Pulmonary artery endothelial cell (primary cell): ENCODE data around the gene SHISA4. TPM values are rescaled to one million over a fixed set of nuclear protein-coding genes. Genes with fewer than 3 reads are reported as not detected.
A peak's percentile ranks its signal among the peaks of the same experiment; 100 is the strongest.
"Not testable (repeated sequence)": the region's sequence is repeated elsewhere in the genome, so short reads cannot be mapped to it uniquely, and the experiment has no call there.

Experiments
- DNase-seq: peaks from one replicate; pipeline ENCODE4 v3.0.0-alpha.2; 2011; ENCODE audit warnings: low read depth, low spot score
- total RNA-seq: library from RNA; depleted of rRNA; stranded (reverse); fragments of >200 nt; gene quantifications from 2 replicates; pipeline ENCODE4 v1.2.3, GENCODE V29; 2014

The SHISA4 gene
- total RNA-seq, 1 donor from 2014 or later: 10.1 TPM

GRCh38 chr1:201925981-201926645 is 37.4 kb downstream of the SHISA4 start:
- DNase-seq: no peak

- DNase-seq: no peak
These were observed 39.6 kb downstream of the SHISA4 start for GRCh38 chr1:201928266-201928665.

GRCh38 chr1:201930137-201930536 is 41.4 kb downstream of the SHISA4 start:
- no peak for DNase-seq

GRCh38 chr1:201930803-201931202 is 42.1 kb downstream of the SHISA4 start:
- DNase-seq: no peak

GRCh38 chr1:201933840-201934430 is 45.2 kb downstream of the SHISA4 start:
- no peak for DNase-seq

- peak; percentile 56 for DNase-seq
These were observed 49.0 kb downstream of the SHISA4 start for GRCh38 chr1:201937624-201938213.

- no peak for DNase-seq
These were observed 49.8 kb downstream of the SHISA4 start for GRCh38 chr1:201938440-201939035.

GRCh38 chr1:201939148-201939547 is 50.5 kb downstream of the SHISA4 start:
- DNase-seq: no peak

- no peak for DNase-seq
These were observed 50.9 kb downstream of the SHISA4 start for GRCh38 chr1:201939574-201939973.

GRCh38 chr1:201940316-201940715 is 51.6 kb downstream of the SHISA4 start:
- DNase-seq: not testable (repeated sequence)

- no peak for DNase-seq
These were observed 52.9 kb downstream of the SHISA4 start for GRCh38 chr1:201941420-201942128.

- no peak for DNase-seq
These were observed 53.4 kb downstream of the SHISA4 start for GRCh38 chr1:201942129-201942495.

Other genes with a start within 250 kb of the SHISA4 start
- 24.9 and 37.7 TPM in 2 replicates for gene IPO9, start 59.7 kb upstream of the SHISA4 start, total RNA-seq
- under 0.01 and 0.07 TPM in 2 replicates for gene LMOD1, start 57.6 kb downstream of the SHISA4 start, total RNA-seq
- gene TIMM17A, start 66.6 kb downstream of the SHISA4 start, total RNA-seq: 82.8 and 108 TPM in 2 replicates
- 53.5 and 55.4 TPM in 2 replicates for gene RNPEP, start 93.8 kb downstream of the SHISA4 start, total RNA-seq
- 0.07 and 0.11 TPM in 2 replicates for gene ELF3, start 121.7 kb downstream of the SHISA4 start, total RNA-seq
- gene GPR37L1, start 234.0 kb downstream of the SHISA4 start, total RNA-seq: not detected in 2 replicates